Thoracic aorta (tissue), 2 donors: ENCODE data around the gene PRM2. TPM values are rescaled to one million over a fixed set of nuclear protein-coding genes. Genes with fewer than 3 reads are reported as not detected.

Experiments used
- ATAC-seq: fragments of 150-250 bp; one replicate; pipeline ENCODE4 v1.8.0; 2017; ENCODE audit warnings: low read depth; ENCODE audit not compliant: insufficient number of reproducible peaks, low FRiP score
- DNase-seq: peaks from one replicate; pipeline ENCODE4 v3.0.0-alpha.2; 2020; ENCODE audit warnings: low spot score
- H3K27ac ChIP-seq, 2 donors: fragments of 200-600 bp; sonication (generic); 1 replicate in 1 of 2; 2 replicates in 1 of 2; pipeline ENCODE4 v1.5.1; 2016; ENCODE audit warnings: mild to moderate bottlenecking in 2 of 2, moderate library complexity in 2 of 2
- H3K27me3 ChIP-seq: fragments of 200-600 bp; sonication (generic); replicated peaks from 2 replicates; pipeline ENCODE4 v1.6.0; 2016; ENCODE audit warnings: mild to moderate bottlenecking; ENCODE audit not compliant: insufficient read depth
- H3K36me3 ChIP-seq: fragments of 200-600 bp; sonication (generic); one replicate; pipeline ENCODE4 v1.5.1; 2016
- H3K4me1 ChIP-seq, 2 donors: fragments of 200-600 bp; sonication (generic); 1 replicate in 1 of 2; 2 replicates in 1 of 2; pipeline versions ENCODE4 v1.5.1 to v1.6.0; 2016; ENCODE audit warnings: low read depth in 2 of 2, mild to moderate bottlenecking in 1 of 2; ENCODE audit not compliant: control insufficient read depth in 1 of 2
- H3K4me3 ChIP-seq: fragments of 200-600 bp; sonication (generic); 2 replicates; pipeline ENCODE4 v1.5.1; 2016; ENCODE audit warnings: mild to moderate bottlenecking
- H3K9me3 ChIP-seq: fragments of 200-600 bp; sonication (generic); 2 replicates; pipeline ENCODE4 v1.5.1; 2016
- total RNA-seq, 2 donors: library from RNA; depleted of rRNA; stranded (reverse); fragments of >200 nt; gene quantifications; one replicate each; pipeline versions ENCODE4 v1.1.0 to v1.2.3, GENCODE V29; 2016
- TF ChIP-seq, protein P1 (sequence below): fragments of 200-600 bp; sonication (generic); IDR thresholded peaks from one replicate; pipeline ENCODE4 v1.5.1; 2019; ENCODE audit warnings: antibody characterized with exemption

The PRM2 gene
- total RNA-seq, 2 donors from 2014 or later, result not detected

DNA sequence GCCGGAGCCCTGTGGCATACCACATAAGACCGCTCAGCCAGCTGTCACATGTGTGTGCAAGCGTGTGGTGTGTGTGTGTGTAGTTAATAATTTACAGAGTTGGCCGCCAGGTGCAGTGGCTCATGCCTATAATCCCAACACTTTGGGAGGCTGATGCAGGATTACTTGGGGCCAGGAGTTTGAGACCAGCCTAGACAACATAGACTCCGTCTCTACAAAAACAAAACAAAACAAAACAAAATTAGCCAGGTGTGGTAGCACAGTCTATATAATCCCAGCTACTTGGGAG lies 40.6 kb downstream of the PRM2 start:
- no peaks in the 10 kb centered on the region for H3K9me3 ChIP-seq
- no peak for ATAC-seq
- no peak overlapping the region for H3K27ac ChIP-seq

DNA sequence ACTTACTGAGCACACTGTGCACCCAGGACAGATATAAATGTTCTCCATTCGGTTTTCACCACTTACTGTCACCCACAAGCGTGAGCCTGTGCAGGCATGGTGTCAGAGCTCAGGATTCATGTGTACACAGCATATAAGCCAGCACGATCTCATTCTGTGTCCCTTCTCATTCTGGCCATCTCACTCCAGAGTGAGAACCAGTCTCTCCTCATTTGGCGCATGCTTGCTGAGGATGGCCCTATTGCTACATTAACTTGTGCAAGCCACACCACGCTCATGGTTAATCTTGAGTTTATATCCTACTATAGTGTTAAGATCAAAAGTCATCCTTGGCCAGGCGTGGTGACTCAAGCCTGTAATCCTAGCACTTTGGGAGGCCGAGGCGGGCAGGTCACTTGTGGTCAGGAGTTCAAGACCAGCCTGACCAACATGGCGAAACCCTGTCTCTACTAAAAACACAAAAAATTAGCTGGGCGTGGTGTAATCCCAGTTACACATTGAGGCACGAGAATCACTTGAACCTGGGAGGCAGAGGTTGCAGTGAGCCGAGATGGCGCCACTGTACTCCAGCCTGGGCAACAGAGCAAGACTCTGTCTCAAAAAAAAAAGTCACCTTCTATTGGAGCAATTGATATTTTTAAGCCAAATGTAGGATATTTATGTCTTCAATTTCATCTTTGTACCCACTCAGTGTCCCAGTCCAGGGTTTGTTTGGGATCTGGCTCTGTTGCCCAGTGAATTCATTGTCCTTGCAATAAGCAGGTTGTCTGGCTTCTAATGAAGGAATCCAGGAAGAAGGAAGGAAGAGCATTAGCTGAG lies 41.2 kb downstream of the PRM2 start:
- Histone ChIP-seq H3K27ac (no peak overlapping the region), H3K4me1 (peaks cover 5 to 11% of the 10 kb centered on the region in 2 donors), H3K36me3 (no peaks in the 10 kb centered on the region), H3K27me3 (no peaks in the 10 kb centered on the region), H3K9me3 (no peaks in the 10 kb centered on the region), H3K4me3 (no peak overlapping the region)
- ATAC-seq, result no peak
- TF ChIP-seq, protein P1, sequence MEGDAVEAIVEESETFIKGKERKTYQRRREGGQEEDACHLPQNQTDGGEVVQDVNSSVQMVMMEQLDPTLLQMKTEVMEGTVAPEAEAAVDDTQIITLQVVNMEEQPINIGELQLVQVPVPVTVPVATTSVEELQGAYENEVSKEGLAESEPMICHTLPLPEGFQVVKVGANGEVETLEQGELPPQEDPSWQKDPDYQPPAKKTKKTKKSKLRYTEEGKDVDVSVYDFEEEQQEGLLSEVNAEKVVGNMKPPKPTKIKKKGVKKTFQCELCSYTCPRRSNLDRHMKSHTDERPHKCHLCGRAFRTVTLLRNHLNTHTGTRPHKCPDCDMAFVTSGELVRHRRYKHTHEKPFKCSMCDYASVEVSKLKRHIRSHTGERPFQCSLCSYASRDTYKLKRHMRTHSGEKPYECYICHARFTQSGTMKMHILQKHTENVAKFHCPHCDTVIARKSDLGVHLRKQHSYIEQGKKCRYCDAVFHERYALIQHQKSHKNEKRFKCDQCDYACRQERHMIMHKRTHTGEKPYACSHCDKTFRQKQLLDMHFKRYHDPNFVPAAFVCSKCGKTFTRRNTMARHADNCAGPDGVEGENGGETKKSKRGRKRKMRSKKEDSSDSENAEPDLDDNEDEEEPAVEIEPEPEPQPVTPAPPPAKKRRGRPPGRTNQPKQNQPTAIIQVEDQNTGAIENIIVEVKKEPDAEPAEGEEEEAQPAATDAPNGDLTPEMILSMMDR, result no peak
- DNase-seq, result no peak

More for the DNA sequence above, 40.6 kb downstream of the PRM2 start:
- no peaks in the 10 kb centered on the region for H3K36me3 ChIP-seq
- TF ChIP-seq, protein P1, result no peak
- peaks cover 5 to 16% of the 10 kb centered on the region in 2 donors for H3K4me1 ChIP-seq
- no peak overlapping the region for H3K4me3 ChIP-seq
- no peak for DNase-seq
- H3K27me3 ChIP-seq, result no peaks in the 10 kb centered on the region

GRCh38 chr16:11233727-11234376 lies 42.4 kb downstream of the PRM2 start:
- H3K36me3 ChIP-seq, result no peaks in the 10 kb centered on the region
- TF ChIP-seq, protein P1, result no peak
- no peak overlapping the region for H3K4me3 ChIP-seq
- ATAC-seq (no peak), DNase-seq (no peak)
- H3K27me3 ChIP-seq, result no peaks in the 10 kb centered on the region
- no peaks in the 10 kb centered on the region for H3K9me3 ChIP-seq
- H3K27ac ChIP-seq, result no peak overlapping the region
- H3K4me1 ChIP-seq, result peaks cover 5 to 11% of the 10 kb centered on the region in 2 donors

- H3K27ac ChIP-seq, result no peak overlapping the region
- no peaks in the 10 kb centered on the region for H3K27me3 ChIP-seq
- H3K4me1 ChIP-seq, result peaks cover 5 to 11% of the 10 kb centered on the region in 2 donors
- TF ChIP-seq, protein P1, result no peak
- ATAC-seq (no peak), DNase-seq (no peak)
- H3K36me3 ChIP-seq, result no peaks in the 10 kb centered on the region
- peak overlapping the region; percentile 56 for H3K4me3 ChIP-seq
- no peaks in the 10 kb centered on the region for H3K9me3 ChIP-seq
Measured at GRCh38 chr16:11232852-11233726, 43.2 kb downstream of the PRM2 start.
